Loucy (cell line): ENCODE measurements around the gene CCNH.

Experiments used
- H2AFZ ChIP-seq: fragments of 200-600 bp; sonication (generic); 2 replicates; pipeline ENCODE4 v1.6.0; 2016; ENCODE audit warnings: antibody characterized with exemption, mild to moderate bottlenecking, low read length, moderate library complexity
- H3F3A ChIP-seq: fragments of 200-600 bp; 2 replicates; pipeline ENCODE4 v1.6.0; 2016; ENCODE audit warnings: antibody characterized with exemption, low read depth, mild to moderate bottlenecking
- H3K27me3 ChIP-seq: fragments of 200-600 bp; sonication (generic); 2 replicates; pipeline ENCODE4 v1.6.1; 2014; ENCODE audit warnings: low read length, mild to moderate bottlenecking; ENCODE audit not compliant: insufficient read depth, poor library complexity, severe bottlenecking
- H3K36me3 ChIP-seq: fragments of 200-600 bp; sonication (generic); 2 replicates; pipeline ENCODE4 v1.6.1; 2016; ENCODE audit warnings: low read length; ENCODE audit not compliant: insufficient read depth
- H3K4me1 ChIP-seq: fragments of 200-600 bp; sonication (generic); 2 replicates; pipeline ENCODE4 v1.5.1; 2014; ENCODE audit warnings: low read length, mild to moderate bottlenecking; ENCODE audit not compliant: insufficient read depth, poor library complexity, severe bottlenecking
- H3K4me2 ChIP-seq: fragments of 200-600 bp; sonication (generic); 2 replicates; pipeline ENCODE4 v1.6.0; 2014; ENCODE audit warnings: antibody characterized with exemption, low read length, low read depth, mild to moderate bottlenecking; ENCODE audit not compliant: poor library complexity, severe bottlenecking
- H3K4me3 ChIP-seq: fragments of 200-600 bp; sonication (generic); 2 replicates; pipeline ENCODE4 v1.5.1; 2014; ENCODE audit warnings: low read length, mild to moderate bottlenecking, mixed read lengths; ENCODE audit not compliant: poor library complexity, severe bottlenecking
- H3K79me2 ChIP-seq: fragments of 200-600 bp; sonication (generic); 2 replicates; pipeline ENCODE4 v1.6.1; 2014; ENCODE audit warnings: low read length; ENCODE audit not compliant: insufficient read depth
- H3K9ac ChIP-seq: fragments of 200-600 bp; sonication (generic); 2 replicates; pipeline ENCODE4 v1.6.0; 2014; ENCODE audit warnings: mild to moderate bottlenecking, low read depth, low read length, moderate library complexity; ENCODE audit not compliant: poor library complexity, severe bottlenecking
- H3K9me2 ChIP-seq: fragments of 200-600 bp; sonication (generic); replicated peaks from 2 replicates; pipeline ENCODE4 v1.6.1; 2016; ENCODE audit warnings: low read depth, low read length, mixed read lengths
- H3K9me3 ChIP-seq: fragments of 200-600 bp; sonication (generic); 2 replicates; pipeline ENCODE4 v1.6.1; 2014; ENCODE audit warnings: mild to moderate bottlenecking, antibody characterized with exemption, low read length, low read depth; ENCODE audit not compliant: insufficient read depth
- H4K20me1 ChIP-seq: fragments of 200-600 bp; sonication (generic); 2 replicates; pipeline ENCODE4 v1.6.0; 2014; ENCODE audit warnings: antibody characterized with exemption, low read length, mild to moderate bottlenecking; ENCODE audit not compliant: insufficient read depth, poor library complexity, severe bottlenecking
- CTCF ChIP-seq: fragments of 200-600 bp; sonication (generic); conservative IDR thresholded peaks from 2 replicates; pipeline ENCODE4 v1.5.1; 2014; ENCODE audit warnings: mild to moderate bottlenecking, antibody characterized with exemption, low read length
- EZH2phosphoT487 ChIP-seq: fragments of 200-600 bp; IDR thresholded peaks from 2 replicates; pipeline ENCODE4 v1.6.1; 2018; ENCODE audit warnings: antibody characterized with exemption, mild to moderate bottlenecking, moderate library complexity, borderline replicate concordance

Gene CCNH

GRCh38 chr5:87408204-87408603 is 4.5 kb downstream of the CCNH start:
- no peaks in the 10 kb centered on the region for H3K9me2 ChIP-seq
- H3K36me3 ChIP-seq = peaks cover 54% of the 10 kb centered on the region; the same call in 1 of the 2 replicates

DNA sequence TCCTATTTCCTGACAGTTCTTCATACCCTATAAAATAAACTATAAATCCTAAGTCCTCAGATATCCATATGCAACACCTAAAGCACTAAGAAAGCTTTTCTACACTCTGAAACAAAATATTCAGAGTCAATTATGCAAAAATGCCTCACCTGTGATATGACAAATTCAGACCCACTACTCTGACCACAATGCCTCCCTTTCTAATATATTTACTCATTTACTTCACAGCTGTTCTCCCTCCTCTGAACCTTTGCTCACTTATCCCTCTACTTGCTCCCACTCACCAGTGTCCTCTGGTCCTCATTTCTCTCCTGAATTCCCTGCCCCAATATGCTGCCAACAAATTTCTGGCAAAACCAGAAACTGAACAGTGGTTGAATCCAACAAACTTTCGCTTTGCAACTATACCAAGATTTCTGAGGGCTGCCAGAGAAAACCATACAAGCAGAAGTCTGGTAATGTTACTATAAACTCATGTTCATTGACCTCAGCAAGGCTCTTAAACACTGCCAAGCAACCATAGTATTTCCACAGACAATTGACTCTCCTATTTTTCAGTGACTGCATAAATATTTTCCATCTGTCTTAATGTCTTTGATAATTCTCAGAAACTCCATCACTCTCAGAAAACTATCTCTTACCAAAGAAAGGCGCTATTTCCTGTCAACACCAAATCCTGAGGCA is 7.1 kb downstream of the CCNH start:
- Histone ChIP-seq H2AFZ (no peak overlapping the region), H4K20me1 (peaks cover 55% of the 10 kb centered on the region), H3K9me3 (no peaks in the 10 kb centered on the region), H3K27me3 (no peaks in the 10 kb centered on the region), H3K79me2 (peaks cover 56% of the 10 kb centered on the region), H3K4me1 (peaks cover 37% of the 10 kb centered on the region), H3K9me2 (no peaks in the 10 kb centered on the region), H3K36me3 (peaks cover 78% of the 10 kb centered on the region; the same call in 1 of the 2 replicates), H3K9ac (no peak overlapping the region), H3K4me2 (peak overlapping the region; percentile 77), H3K4me3 (no peak overlapping the region), H3F3A (no peaks in the 10 kb centered on the region)
- TF ChIP-seq EZH2phosphoT487 (no peak), CTCF (no peak)

More at GRCh38 chr5:87408204-87408603, 4.5 kb downstream of the CCNH start:
- peaks cover 63% of the 10 kb centered on the region for H4K20me1 ChIP-seq
- H2AFZ ChIP-seq = no peak overlapping the region
- H3F3A ChIP-seq = no peaks in the 10 kb centered on the region
- H3K9me3 ChIP-seq = no peaks in the 10 kb centered on the region
- TF ChIP-seq CTCF (no peak), EZH2phosphoT487 (no peak)
- H3K4me3 ChIP-seq = peak overlapping the region; percentile 90
- H3K4me1 ChIP-seq = peaks cover 48% of the 10 kb centered on the region
- H3K27me3 ChIP-seq = no peaks in the 10 kb centered on the region
- peak overlapping the region; percentile 77 for H3K4me2 ChIP-seq
- peaks cover 80% of the 10 kb centered on the region for H3K79me2 ChIP-seq
- H3K9ac ChIP-seq = peak overlapping the region; percentile 10

- H3K4me3 ChIP-seq = no peak overlapping the region
- TF ChIP-seq CTCF = no peak
- no peak for TF ChIP-seq EZH2phosphoT487
- H3K4me2 ChIP-seq = peak overlapping the region; percentile 77
- H3K9me3 ChIP-seq = no peaks in the 10 kb centered on the region
- no peaks in the 10 kb centered on the region for H3F3A ChIP-seq
- peaks cover 36% of the 10 kb centered on the region for H3K4me1 ChIP-seq
- H3K9me2 ChIP-seq = no peaks in the 10 kb centered on the region
- peaks cover 44% of the 10 kb centered on the region for H3K79me2 ChIP-seq
- H2AFZ ChIP-seq = no peak overlapping the region
- H4K20me1 ChIP-seq = peaks cover 51% of the 10 kb centered on the region
- H3K9ac ChIP-seq = no peak overlapping the region
- H3K36me3 ChIP-seq = peaks cover 84% of the 10 kb centered on the region; the same call in 1 of the 2 replicates
- no peaks in the 10 kb centered on the region for H3K27me3 ChIP-seq
Measured at GRCh38 chr5:87404359-87404758, 8.4 kb downstream of the CCNH start.
